HG02943 (cell line): Measurements from ENCODE around the gene BDKRB2.

Experiments
- ATAC-seq: cut with Tn5 transposase; IDR thresholded peaks from one replicate; pipeline ENCODE4 v1.9.1; 2021; ENCODE audit warnings: mild to moderate bottlenecking, low read depth, moderate library complexity; ENCODE audit not compliant: unreplicated experiment

BDKRB2 gene

GRCh38 chr14:96246539-96246847 lies 41.9 kb downstream of the BDKRB2 start:
- no peak for ATAC-seq

GRCh38 chr14:96247031-96247430 lies 42.4 kb downstream of the BDKRB2 start:
- ATAC-seq: no peak

GRCh38 chr14:96249029-96249428 lies 44.4 kb downstream of the BDKRB2 start:
- no peak for ATAC-seq

GRCh38 chr14:96250485-96250884 lies 45.8 kb downstream of the BDKRB2 start:
- no peak for ATAC-seq

GRCh38 chr14:96251656-96252155 lies 47.1 kb downstream of the BDKRB2 start:
- no peak for ATAC-seq

GRCh38 chr14:96252323-96252998 lies 47.8 kb downstream of the BDKRB2 start:
- no peak for ATAC-seq

- ATAC-seq: no peak
These were observed 48.4 kb downstream of the BDKRB2 start for GRCh38 chr14:96252999-96253539.

GRCh38 chr14:96254687-96255086 lies 50.0 kb downstream of the BDKRB2 start:
- no peak for ATAC-seq

- ATAC-seq: no peak
These were observed 51.1 kb downstream of the BDKRB2 start, which contains the start of gene BDKRB1 for GRCh38 chr14:96255501-96256366. TSS of gene BDKRB1 (plus strand) at chr14:96256210. CDS start at chr14:96263683, 7,473 bp downstream.

GRCh38 chr14:96256407-96256806 lies 51.8 kb downstream of the BDKRB2 start:
- no peak for ATAC-seq

- no peak for ATAC-seq
These were observed 52.4 kb downstream of the BDKRB2 start for GRCh38 chr14:96257056-96257455.

- no peak for ATAC-seq
These were observed 53.3 kb downstream of the BDKRB2 start for GRCh38 chr14:96257900-96258299.

GRCh38 chr14:96260341-96260821 lies 55.7 kb downstream of the BDKRB2 start:
- no peak for ATAC-seq

- no peak for ATAC-seq
These were observed 56.4 kb downstream of the BDKRB2 start for GRCh38 chr14:96261053-96261452.

- no peak for ATAC-seq
These were observed 57.4 kb downstream of the BDKRB2 start for GRCh38 chr14:96261772-96262655.

GRCh38 chr14:96263347-96264199 lies 58.9 kb downstream of the BDKRB2 start:
- no peak for ATAC-seq

- no peak for ATAC-seq
These were observed 59.5 kb downstream of the BDKRB2 start for GRCh38 chr14:96264200-96264553.

GRCh38 chr14:96264853-96265252 lies 60.2 kb downstream of the BDKRB2 start:
- ATAC-seq: no peak

GRCh38 chr14:96265383-96266095 lies 60.9 kb downstream of the BDKRB2 start:
- no peak for ATAC-seq
